Activated T-helper 1 cell treated with anti-CD3 and anti-CD28 coated beads, Interleukin-12 subunit alpha, Interleukin-12 subunit beta, Interleukin-2, Interleukin-4 antibody, amounts not matched to agents 30 ng/mL and 10 ng/mL and 1 ng/mL, durations not matched to agents 14 hours and 24 hours and 36 hours (primary cell): ENCODE measurements around the gene FBXO42. TPM values are rescaled to one million over a fixed set of nuclear protein-coding genes. Genes with fewer than 3 reads are reported as not detected.

Experiments used
- DNase-seq: peaks from one replicate; pipeline ENCODE4 v3.0.0; 2021; ENCODE audit warnings: low spot score
- H3K27ac Mint-ChIP-seq: one replicate; pipeline ENCODE4 v1.8.0; 2021; ENCODE audit warnings: mild to moderate bottlenecking, mixed read lengths
- H3K27me3 Mint-ChIP-seq: one replicate; pipeline ENCODE4 v1.8.0; 2022; ENCODE audit warnings: mild to moderate bottlenecking, moderate library complexity, mixed read lengths; ENCODE audit not compliant: insufficient read depth
- H3K36me3 Mint-ChIP-seq: one replicate; pipeline ENCODE4 v1.8.0; 2021; ENCODE audit warnings: low read depth, mixed read lengths
- H3K4me1 Mint-ChIP-seq: one replicate; pipeline ENCODE4 v1.8.0; 2021; ENCODE audit warnings: low read depth, mixed read lengths
- H3K4me3 Mint-ChIP-seq: one replicate; pipeline ENCODE4 v1.8.0; 2021; ENCODE audit warnings: mild to moderate bottlenecking, moderate library complexity, mixed read lengths
- H3K9me3 Mint-ChIP-seq: one replicate; pipeline ENCODE4 v1.8.0; 2021; ENCODE audit warnings: mixed read lengths
- intact Hi-C: fragments of 100-400 bp; cut with micrococcal nuclease; formaldehyde crosslinking; loops from one replicate; pipeline ENCODE4 v1.15.1; 2024
- total RNA-seq: library from RNA; stranded (reverse); gene quantifications from 2 replicates; pipeline ENCODE4 v1.2.3, GENCODE V29; 2022

Gene FBXO42
- total RNA-seq, 1 donor from 2014 or later = 17.1 TPM

GRCh38 chr1:16385659-16386453 lies 33.6 kb upstream of the FBXO42 start:
- peak overlapping the region; percentile 35 for H3K4me3 Mint-ChIP-seq
- H3K4me1 Mint-ChIP-seq = peaks cover 50% of the 10 kb centered on the region
- peaks cover 12% of the 10 kb centered on the region for H3K36me3 Mint-ChIP-seq
- no peak for DNase-seq
- peak overlapping the region; percentile 37 for H3K27ac Mint-ChIP-seq
- H3K27me3 Mint-ChIP-seq = no peaks in the 10 kb centered on the region
- no peaks in the 10 kb centered on the region for H3K9me3 Mint-ChIP-seq
- intact Hi-C loops = loop anchor here (2.0 kb wide), 1 partner anchor 13 kb away; no protein-coding TSS in a partner anchor

DNA sequence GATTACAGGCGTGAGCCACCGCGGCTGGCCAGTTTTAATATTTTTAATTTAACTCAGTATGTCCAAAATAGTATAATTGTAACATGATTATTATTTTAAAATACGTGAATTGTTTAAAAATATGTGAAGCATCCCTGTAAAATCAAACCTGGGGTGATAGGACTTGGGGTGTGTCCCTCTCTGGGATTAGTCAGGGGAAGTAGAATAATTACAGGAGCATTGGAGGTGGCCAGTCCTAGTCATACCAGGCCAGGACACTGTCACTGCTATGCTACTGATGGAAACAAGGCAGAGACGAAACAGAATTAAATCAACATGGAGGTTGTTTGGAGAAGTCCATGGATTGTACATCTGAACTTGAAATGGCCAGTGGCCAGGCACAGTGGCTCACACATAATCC lies 31.6 kb upstream of the FBXO42 start:
- Mint-ChIP-seq H3K27ac (peak overlapping the region; percentile 26), H3K27me3 (no peaks in the 10 kb centered on the region), H3K9me3 (no peaks in the 10 kb centered on the region), H3K4me1 (peaks cover 39% of the 10 kb centered on the region), H3K4me3 (peak overlapping the region; percentile 59), H3K36me3 (peaks cover 6% of the 10 kb centered on the region)
- DNase-seq = no peak
- intact Hi-C loops = no loop called here

- intact Hi-C loops = no loop called here
- Mint-ChIP-seq H3K4me3 (no peak overlapping the region), H3K27me3 (no peaks in the 10 kb centered on the region), H3K27ac (no peak overlapping the region), H3K9me3 (no peaks in the 10 kb centered on the region), H3K4me1 (peaks cover 33% of the 10 kb centered on the region), H3K36me3 (peaks cover 8% of the 10 kb centered on the region)
- DNase-seq = no peak
Observed at GRCh38 chr1:16380868-16381267, 28.6 kb upstream of the FBXO42 start.

- no peak overlapping the region for H3K27ac Mint-ChIP-seq
- intact Hi-C loops = no loop called here
- no peaks in the 10 kb centered on the region for H3K9me3 Mint-ChIP-seq
- no peaks in the 10 kb centered on the region for H3K27me3 Mint-ChIP-seq
- H3K4me1 Mint-ChIP-seq = peaks cover 32% of the 10 kb centered on the region
- no peak for DNase-seq
- H3K36me3 Mint-ChIP-seq = peaks cover 15% of the 10 kb centered on the region
- no peak overlapping the region for H3K4me3 Mint-ChIP-seq
Observed at GRCh38 chr1:16378443-16378842, 26.2 kb upstream of the FBXO42 start.

DNA sequence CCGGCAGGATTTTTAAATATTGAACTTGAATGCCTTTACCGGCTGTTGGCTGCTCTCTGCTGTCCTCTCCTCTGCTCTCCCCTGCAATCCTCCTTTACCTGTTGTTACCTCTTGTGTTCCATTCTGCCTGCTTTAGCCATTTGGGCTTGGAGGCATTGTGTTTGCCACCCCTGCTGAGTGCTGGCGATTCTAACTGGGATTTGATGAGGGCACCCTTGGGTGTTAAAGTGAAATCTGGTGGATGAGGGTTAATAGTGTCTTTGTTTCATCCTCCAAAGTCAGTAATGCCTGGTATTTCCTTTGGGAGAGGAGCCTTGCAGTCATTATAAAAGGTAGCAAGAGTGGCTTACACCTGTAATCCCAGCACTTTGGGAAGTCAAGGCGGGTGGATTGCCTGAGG lies 24.7 kb upstream of the FBXO42 start:
- intact Hi-C loops = no loop called here
- DNase-seq = no peak
- H3K9me3 Mint-ChIP-seq = no peaks in the 10 kb centered on the region
- peaks cover 21% of the 10 kb centered on the region for H3K36me3 Mint-ChIP-seq
- peak overlapping the region; percentile 29 for H3K27ac Mint-ChIP-seq
- peaks cover 44% of the 10 kb centered on the region for H3K4me1 Mint-ChIP-seq
- H3K27me3 Mint-ChIP-seq = no peaks in the 10 kb centered on the region
- H3K4me3 Mint-ChIP-seq = no peak overlapping the region

DNA sequence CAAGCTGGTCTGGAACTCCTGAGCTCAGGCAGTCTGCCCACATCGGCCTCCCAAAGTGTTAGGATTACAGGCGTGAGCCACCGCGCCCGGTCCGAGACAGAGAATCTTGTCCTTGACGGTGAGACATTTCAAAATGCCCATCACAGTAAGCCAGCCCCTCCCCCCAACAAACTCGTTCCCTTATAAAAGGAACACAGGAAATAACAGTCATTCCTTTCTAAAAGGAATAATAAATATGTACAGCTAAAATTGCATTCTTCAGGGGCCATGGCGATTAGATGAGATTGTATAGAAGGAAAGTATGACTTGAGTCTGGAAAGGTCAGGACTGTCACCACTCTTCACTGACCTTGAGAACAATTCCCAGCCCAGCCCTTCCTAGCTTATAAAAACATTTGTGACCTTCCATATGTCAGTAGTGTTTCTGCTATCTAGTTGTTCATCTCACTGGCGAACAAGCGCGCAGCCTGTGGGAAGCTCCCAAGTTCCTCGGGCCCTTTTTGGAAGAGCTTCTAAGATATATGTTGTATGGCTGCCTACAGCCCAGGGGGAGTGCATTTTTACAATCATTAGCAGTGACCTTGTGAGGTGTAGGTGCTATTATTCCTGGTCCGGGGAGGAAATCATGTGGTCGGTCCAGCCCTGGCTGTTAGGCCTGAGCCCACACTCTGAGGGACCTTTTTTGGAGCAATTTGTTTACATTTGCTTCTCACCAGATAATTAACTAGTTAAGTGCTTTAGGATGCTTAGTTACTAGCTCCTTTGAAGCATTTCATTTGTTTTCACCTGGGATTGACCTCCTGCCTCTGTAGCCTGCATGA lies 23.5 kb upstream of the FBXO42 start:
- Mint-ChIP-seq H3K9me3 (no peaks in the 10 kb centered on the region), H3K27ac (peak overlapping the region; percentile 16), H3K4me3 (no peak overlapping the region), H3K27me3 (no peaks in the 10 kb centered on the region), H3K4me1 (peaks cover 53% of the 10 kb centered on the region), H3K36me3 (peaks cover 24% of the 10 kb centered on the region)
- DNase-seq = no peak
- intact Hi-C loops = no loop called here

GRCh38 chr1:16374266-16374665 lies 22.0 kb upstream of the FBXO42 start:
- H3K36me3 Mint-ChIP-seq = peaks cover 25% of the 10 kb centered on the region
- H3K4me3 Mint-ChIP-seq = peak overlapping the region; percentile 6

DNA sequence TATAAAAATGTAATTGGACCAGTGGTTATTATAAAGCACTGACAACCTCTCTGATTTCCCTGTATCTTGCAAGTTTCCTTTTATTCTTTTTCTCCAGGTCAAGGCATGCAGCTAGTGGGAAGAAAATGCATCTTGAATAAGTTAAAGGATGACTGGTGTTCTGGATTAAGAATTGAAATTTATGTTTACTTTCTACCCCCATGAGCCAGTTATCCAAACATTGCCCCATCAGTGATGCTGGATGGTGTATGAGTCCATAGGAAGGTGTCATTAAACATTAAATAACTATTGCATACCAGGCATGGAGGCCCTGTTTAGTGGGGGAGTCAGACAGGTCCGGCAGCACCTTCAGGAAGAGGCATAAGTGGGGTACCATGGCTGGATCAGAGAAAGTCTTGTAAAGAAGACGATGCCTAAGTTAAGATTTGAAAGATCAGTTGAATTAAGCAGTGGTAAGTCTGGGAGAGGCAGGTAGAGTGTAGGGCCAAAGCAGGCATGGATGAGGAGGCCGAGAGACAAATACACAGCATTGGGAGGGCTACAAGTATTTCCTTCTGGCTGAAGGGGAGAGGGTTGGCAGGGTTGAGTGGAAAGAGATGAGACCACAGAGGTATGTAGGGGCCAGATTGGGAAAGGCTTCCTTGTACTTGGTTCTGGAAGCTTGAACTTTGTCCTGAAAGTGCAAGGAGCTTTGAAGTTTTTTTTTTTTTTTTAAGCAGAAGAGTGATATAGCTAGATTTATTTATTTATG lies 20.4 kb upstream of the FBXO42 start:
- peak overlapping the region; percentile 75 for H3K4me3 Mint-ChIP-seq
- H3K27ac Mint-ChIP-seq = peak overlapping the region; percentile 86
- no peaks in the 10 kb centered on the region for H3K9me3 Mint-ChIP-seq
- intact Hi-C loops = loop anchor here (2.0 kb wide), 1 partner anchor 14 kb away; no protein-coding TSS in a partner anchor
- DNase-seq = no peak
- H3K4me1 Mint-ChIP-seq = peaks cover 75% of the 10 kb centered on the region
- H3K36me3 Mint-ChIP-seq = peaks cover 28% of the 10 kb centered on the region
- H3K27me3 Mint-ChIP-seq = no peaks in the 10 kb centered on the region

More at GRCh38 chr1:16374266-16374665, 22.0 kb upstream of the FBXO42 start:
- DNase-seq = no peak
- Mint-ChIP-seq H3K9me3 (no peaks in the 10 kb centered on the region), H3K27ac (peak overlapping the region; percentile 75), H3K4me1 (peaks cover 60% of the 10 kb centered on the region), H3K27me3 (no peaks in the 10 kb centered on the region)
- intact Hi-C loops = no loop called here

GRCh38 chr1:16371725-16372124 lies 19.4 kb upstream of the FBXO42 start:
- H3K27me3 Mint-ChIP-seq = no peaks in the 10 kb centered on the region
- peaks cover 28% of the 10 kb centered on the region for H3K36me3 Mint-ChIP-seq
- no peaks in the 10 kb centered on the region for H3K9me3 Mint-ChIP-seq
- H3K27ac Mint-ChIP-seq = peak overlapping the region; percentile 86
- peaks cover 72% of the 10 kb centered on the region for H3K4me1 Mint-ChIP-seq
- DNase-seq = no peak
- intact Hi-C loops = loop anchor here (2.0 kb wide), 1 partner anchor 15 kb away; no protein-coding TSS in a partner anchor
- peak overlapping the region; percentile 75 for H3K4me3 Mint-ChIP-seq

- H3K36me3 Mint-ChIP-seq = peaks cover 21% of the 10 kb centered on the region
- intact Hi-C loops = loop anchor here (5.0 kb wide), 3 partner anchors 127 to 682 kb away; partner anchors contain the start of genes RNU1-1 and SDHB
- no peak overlapping the region for H3K27ac Mint-ChIP-seq
- H3K27me3 Mint-ChIP-seq = no peaks in the 10 kb centered on the region
- no peak for DNase-seq
- peak overlapping the region; percentile 96 for H3K4me3 Mint-ChIP-seq
- no peaks in the 10 kb centered on the region for H3K9me3 Mint-ChIP-seq
- peaks cover 60% of the 10 kb centered on the region for H3K4me1 Mint-ChIP-seq
Observed at GRCh38 chr1:16369821-16370220, 17.5 kb upstream of the FBXO42 start.

GRCh38 chr1:16367968-16368890 lies 15.9 kb upstream of the FBXO42 start:
- Mint-ChIP-seq H3K4me1 (peaks cover 52% of the 10 kb centered on the region), H3K27me3 (peaks cover under 1% of the 10 kb centered on the region), H3K27ac (peak overlapping the region; percentile 99), H3K36me3 (peaks cover 17% of the 10 kb centered on the region), H3K9me3 (no peaks in the 10 kb centered on the region), H3K4me3 (peak overlapping the region; percentile 96)
- intact Hi-C loops = loop anchor here (1.0 to 5.0 kb wide), 13 partner anchors 16 to 843 kb away; partner anchors contain the start of genes CASP9, CPLANE2, DDI2 and FBXO42
- no peak for DNase-seq
